ENCODE measurements around the gene CPM. TPM values are rescaled to one million over a fixed set of nuclear protein-coding genes. Genes with fewer than 3 reads are reported as not detected.
"Not testable (repeated sequence)": the region's sequence is repeated elsewhere in the genome, so short reads cannot be mapped to it uniquely, and the experiment has no call there.

The CPM gene
- total RNA-seq, 1 experiment from 2014 or later, result 13.3 TPM

- no peak for DNase-seq (ENCODE audit: low read depth)
Measured at GRCh38 chr12:68853396-68854077, 79.4 kb downstream of the CPM start.

- DNase-seq (ENCODE audit: low read depth), result no peak
Measured at GRCh38 chr12:68851592-68852306, 81.2 kb downstream of the CPM start.

- no peak for DNase-seq (ENCODE audit: low read depth)
Measured at GRCh38 chr12:68850390-68850789, 82.6 kb downstream of the CPM start.

GRCh38 chr12:68846811-68847210 is 86.2 kb downstream of the CPM start:
- DNase-seq (ENCODE audit: low read depth), result no peak

GRCh38 chr12:68844788-68845695 is 87.9 kb downstream of the CPM start:
- DNase-seq (ENCODE audit: low read depth), result no peak

- no peak for DNase-seq (ENCODE audit: low read depth)
Measured at GRCh38 chr12:68844318-68844745, 88.6 kb downstream of the CPM start.

- DNase-seq (ENCODE audit: low read depth), result no peak
Measured at GRCh38 chr12:68842784-68843567, 90.0 kb downstream of the CPM start.

GRCh38 chr12:68842123-68842522 is 90.8 kb downstream of the CPM start:
- no peak for DNase-seq (ENCODE audit: low read depth)

GRCh38 chr12:68841717-68842116 is 91.3 kb downstream of the CPM start:
- DNase-seq (ENCODE audit: low read depth), result no peak

GRCh38 chr12:68841175-68841574 is 91.8 kb downstream of the CPM start:
- DNase-seq (ENCODE audit: low read depth), result not testable (repeated sequence)

GRCh38 chr12:68839183-68840147 is 93.5 kb downstream of the CPM start:
- no peak for DNase-seq (ENCODE audit: low read depth)

- no peak for DNase-seq (ENCODE audit: low read depth)
Measured at GRCh38 chr12:68838046-68838886, 94.7 kb downstream of the CPM start.

GRCh38 chr12:68837215-68837614 is 95.8 kb downstream of the CPM start:
- DNase-seq (ENCODE audit: low read depth), result no peak

- no peak for DNase-seq (ENCODE audit: low read depth)
Measured at GRCh38 chr12:68835333-68835908, 97.5 kb downstream of the CPM start.

GRCh38 chr12:68833508-68833907 is 99.5 kb downstream of the CPM start:
- DNase-seq (ENCODE audit: low read depth), result no peak

GRCh38 chr12:68832504-68832867 is 100.5 kb downstream of the CPM start:
- no peak for DNase-seq (ENCODE audit: low read depth)

GRCh38 chr12:68831751-68832503 is 101.0 kb downstream of the CPM start:
- no peak for DNase-seq (ENCODE audit: low read depth)

- DNase-seq (ENCODE audit: low read depth), result no peak
Measured at GRCh38 chr12:68831272-68831671, 101.7 kb downstream of the CPM start.

Measured in LHCN-M2 (cell line).